GM12873 (cell line): ENCODE results near the gene PSMA3.

Experiments
- TF ChIP-seq, protein P1 (sequence below): IDR thresholded peaks from 2 replicates; pipeline ENCODE4 v1.5.1; 2012; ENCODE audit warnings: low read depth, mild to moderate bottlenecking, moderate library complexity, low read length, control low read depth; ENCODE audit not compliant: insufficient read depth; ENCODE audit errors: missing control alignments

The PSMA3 gene

DNA sequence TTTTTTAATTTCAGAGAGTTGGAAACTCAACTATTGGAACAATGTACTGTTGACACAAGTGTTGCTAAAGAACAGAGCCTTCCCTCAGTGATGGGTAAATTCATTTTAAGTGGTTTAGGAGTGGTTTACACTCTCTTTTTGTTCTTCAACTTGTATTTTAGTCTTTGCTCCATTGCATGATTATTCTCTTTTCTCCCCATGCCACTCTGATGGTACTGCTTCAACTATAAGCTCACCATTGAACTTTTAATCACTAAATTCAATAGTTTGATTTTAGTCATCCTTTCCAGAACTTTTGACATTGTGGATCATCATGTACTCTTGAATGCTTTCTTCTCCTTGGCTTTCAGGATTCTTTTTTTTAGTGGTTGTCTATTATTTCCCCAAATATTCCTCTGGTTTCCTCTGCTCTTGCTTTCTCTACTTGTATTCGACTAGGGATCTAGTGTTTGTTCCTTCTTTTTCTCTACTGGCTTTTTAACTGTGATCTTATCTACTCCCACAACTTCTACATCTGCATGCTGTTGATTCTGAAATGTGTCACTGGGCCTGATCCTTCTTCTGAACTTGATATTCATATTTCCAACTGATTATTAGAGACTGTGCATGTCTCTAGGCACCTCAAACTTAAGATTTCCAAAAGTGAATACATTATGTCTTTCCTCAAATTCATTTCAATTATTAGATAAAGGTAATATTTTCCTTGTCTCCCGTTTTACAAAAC, 29.3 kb upstream of the PSMA3 start:
- TF ChIP-seq, protein P1, sequence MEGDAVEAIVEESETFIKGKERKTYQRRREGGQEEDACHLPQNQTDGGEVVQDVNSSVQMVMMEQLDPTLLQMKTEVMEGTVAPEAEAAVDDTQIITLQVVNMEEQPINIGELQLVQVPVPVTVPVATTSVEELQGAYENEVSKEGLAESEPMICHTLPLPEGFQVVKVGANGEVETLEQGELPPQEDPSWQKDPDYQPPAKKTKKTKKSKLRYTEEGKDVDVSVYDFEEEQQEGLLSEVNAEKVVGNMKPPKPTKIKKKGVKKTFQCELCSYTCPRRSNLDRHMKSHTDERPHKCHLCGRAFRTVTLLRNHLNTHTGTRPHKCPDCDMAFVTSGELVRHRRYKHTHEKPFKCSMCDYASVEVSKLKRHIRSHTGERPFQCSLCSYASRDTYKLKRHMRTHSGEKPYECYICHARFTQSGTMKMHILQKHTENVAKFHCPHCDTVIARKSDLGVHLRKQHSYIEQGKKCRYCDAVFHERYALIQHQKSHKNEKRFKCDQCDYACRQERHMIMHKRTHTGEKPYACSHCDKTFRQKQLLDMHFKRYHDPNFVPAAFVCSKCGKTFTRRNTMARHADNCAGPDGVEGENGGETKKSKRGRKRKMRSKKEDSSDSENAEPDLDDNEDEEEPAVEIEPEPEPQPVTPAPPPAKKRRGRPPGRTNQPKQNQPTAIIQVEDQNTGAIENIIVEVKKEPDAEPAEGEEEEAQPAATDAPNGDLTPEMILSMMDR: no peak

DNA sequence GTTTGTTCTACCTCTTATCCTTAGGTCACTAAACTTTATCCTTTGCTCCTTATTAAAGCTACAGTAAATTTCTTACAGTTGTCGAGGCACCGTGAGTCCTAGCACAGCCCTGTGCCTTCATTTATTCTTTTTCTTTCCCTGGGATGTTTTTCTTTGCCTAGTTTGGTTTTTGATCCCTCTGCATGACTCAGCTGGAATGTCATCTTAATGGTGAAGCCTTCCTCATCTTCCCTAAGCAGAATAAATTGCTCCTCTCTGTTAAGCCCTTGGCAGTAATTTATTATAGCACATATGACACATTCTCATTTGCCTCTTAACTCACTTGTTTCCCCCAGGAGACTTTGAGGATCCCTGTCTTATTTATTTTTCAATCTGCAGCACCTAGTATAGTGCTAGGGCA, 28.1 kb upstream of the PSMA3 start:
- TF ChIP-seq, protein P1: no peak

DNA sequence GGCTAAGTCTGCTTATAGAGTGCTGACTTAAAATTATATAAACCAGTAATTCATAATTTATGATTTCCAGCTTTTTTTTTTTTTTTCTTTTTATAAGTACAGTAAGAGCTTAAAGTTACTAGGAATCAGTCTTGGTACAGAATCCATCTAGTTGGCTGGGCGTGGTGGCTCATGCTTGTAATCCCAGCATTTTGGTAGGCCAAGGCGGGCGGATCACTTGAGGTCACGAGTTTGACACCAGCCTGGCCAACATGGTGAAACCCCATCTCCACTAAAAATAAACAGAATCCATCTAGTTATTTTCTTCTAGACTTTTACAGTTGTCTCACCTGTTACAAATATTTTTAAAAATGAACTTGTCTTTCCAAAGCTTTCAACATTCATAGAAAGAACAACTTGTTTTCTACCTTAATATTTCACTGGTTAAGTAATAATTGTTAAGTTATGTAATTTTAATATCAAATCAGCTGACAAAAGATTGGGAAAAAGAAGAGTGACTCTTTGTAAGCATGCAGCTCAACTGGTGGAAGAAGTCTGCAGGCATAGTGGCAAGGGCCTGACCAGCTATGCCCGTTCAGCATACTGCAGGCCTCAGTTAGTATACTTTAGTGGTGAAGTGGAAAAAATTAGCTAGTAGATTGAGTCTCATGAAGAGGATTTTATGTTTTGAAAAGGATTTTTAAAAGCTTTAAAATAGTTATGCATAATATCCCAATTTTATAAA, 17.4 kb upstream of the PSMA3 start:
- TF ChIP-seq, protein P1: no peak

DNA sequence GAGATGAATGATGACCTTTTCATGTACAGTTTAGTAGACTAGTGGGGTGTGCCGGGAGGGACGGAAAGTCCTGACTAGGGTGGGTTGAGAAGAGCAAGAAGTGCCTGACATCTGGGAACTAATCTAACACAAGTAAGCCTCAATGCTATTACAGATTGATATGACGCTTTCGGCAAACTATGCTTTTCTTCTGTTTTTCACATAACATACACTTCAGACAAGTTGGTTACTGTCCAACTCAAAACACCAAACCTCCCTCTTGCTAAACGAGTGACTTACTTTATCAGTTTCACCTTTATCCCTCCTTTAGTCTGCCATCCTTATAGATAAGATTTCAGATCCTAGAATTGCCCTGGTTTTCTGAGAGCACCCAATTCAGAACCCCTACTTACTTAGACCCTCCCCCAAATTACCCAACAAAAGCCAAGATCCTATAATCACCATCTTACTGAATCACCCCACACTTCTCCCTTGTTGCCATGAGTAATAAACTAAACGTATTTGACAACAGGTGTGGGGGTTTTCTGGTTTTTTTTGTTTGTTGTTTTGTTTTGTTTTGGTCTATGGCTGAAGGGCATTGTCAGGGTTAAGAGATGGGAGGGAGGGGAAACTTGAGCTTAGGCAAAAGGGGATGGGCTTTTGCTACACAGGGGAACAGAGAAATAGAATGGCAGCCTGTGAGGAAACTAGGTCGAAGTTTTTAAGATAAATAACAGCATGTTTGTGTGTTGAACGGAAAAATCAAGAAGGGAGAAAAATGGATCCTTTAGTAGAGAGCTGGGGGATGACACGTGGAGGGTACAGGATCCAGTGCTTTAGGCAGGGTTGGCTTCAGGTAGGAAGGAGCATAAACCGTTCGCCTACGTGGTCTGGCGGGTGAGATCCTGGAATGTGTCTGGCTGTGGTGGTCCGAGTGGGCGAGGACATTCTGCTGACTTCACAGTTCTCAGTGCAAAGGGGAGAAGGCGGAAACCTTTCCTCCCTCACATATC, 6.1 kb upstream of the PSMA3 start:
- TF ChIP-seq, protein P1: no peak

DNA sequence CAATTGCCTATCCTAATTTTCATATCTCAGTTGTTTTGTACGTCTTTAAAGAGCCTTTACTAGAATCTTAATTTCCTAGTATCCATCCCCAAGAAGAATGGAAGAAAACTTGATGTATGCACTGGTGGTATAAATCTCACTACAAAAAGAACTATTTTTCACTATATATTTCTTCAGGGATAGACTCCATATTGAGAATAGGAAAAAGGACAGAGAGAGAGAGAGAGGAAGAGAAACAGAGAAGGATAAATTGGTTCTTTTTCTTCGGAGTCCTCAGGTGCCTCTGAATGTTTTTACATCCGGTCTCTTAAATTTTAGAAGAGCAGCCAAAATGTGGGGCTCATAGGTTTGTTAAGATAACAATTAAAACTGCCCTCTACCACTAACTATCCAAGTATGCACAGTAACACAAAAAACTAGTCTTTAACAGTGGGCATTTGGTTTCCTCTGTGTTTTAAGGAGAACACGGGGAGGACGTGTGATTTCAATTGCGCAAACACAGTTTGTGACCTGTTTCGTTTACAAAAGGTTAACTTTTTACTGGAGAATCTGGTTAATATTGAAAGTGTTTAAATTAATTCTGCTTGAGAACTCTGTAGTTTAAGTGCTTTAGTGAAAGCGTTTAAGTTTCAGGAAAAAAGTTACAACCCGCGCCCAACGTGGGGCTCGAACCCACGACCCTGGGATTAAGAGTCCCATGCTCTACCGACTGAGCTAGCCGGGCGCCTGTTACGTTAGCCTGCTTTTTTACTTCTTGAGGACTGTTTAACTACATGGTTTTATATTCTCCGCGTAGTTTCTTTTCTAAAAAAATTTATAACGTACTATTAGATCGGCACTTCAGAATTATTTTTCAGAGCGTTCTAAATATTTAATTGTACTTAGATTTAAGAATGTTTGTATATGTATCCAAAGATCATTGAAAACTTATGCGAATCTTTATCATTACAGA, 5.1 kb upstream of the PSMA3 start:
- TF ChIP-seq, protein P1: no peak

DNA sequence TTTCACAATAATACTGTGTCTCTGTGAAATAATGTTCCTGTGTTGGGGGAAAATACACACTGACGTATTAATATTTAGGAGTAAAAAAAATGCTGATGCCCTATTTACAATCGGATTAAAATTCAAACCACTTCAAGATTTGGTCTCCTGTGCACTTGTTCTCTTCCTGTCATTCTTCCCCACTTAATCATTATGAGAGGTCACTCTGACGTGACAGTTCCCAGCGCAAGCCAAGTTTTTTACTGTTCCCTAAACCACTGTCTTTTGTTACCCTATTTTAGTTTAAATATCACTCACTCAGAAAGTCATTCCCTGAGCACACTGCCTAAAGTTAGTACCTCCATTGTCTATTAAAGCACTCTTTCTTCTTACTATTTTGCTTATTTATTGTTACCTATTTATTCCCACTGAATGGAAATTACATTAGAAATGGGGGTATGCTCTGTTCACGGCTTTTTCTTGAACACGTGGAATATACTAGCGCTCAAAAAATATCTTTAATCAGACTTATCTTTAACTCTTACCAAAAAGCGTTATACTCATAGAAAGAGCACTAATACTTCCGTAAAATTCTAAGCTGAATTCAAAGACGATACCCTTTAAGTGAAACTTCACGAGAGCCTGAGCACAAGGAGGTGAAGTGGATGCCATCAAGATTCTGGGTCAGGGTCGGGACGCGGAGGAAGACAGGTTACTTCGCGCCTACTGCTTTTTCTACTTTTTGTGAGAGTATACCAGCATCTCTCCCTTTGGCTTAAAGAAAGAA, 670 bp upstream of the PSMA3 start:
- TF ChIP-seq, protein P1: no peak
